Measurements from ENCODE around the gene ATN1. TPM values are rescaled to one million over a fixed set of nuclear protein-coding genes. Genes with fewer than 3 reads are reported as not detected.

ATN1 gene
- total and polyA plus RNA-seq, 2 of the 4 experiments (the other 2 are of a cell fraction) = 3.4 to 58.7 TPM

DNA sequence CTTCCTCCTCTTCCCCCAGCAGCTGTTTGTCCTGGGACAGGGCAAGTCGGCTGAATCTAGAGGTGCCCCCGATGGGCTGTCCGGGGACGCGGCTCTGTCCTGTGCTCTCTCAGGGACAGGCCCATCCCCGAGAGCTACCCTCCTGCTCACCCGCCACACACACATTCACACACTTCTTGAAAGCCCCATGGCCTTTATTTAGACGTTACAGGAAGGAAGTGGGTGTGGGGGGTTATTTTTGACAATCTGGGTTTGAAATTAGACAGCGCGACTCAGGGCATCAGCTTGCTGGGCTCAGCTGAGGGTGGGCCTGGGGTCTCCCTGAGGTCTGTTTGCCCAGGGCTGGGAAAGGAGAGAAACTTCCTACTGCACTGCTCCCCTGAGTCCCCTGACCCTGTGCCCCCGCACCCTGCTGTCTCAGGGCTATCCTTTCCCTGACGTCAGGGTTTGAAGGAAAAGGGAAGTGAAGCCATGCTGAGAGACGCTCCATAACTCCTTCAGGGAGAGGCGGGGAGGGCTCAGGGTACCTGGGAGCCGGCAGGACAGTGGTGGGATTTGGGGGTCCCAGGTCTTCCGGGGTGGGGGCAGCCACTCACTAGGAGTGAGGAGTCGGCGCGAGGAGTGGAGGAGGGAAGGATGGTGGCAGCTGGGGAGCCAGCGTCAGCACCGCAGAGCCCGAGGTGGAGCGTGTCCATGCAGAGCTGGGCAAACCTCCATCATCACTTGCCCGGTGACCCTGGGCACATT lies 31.5 kb downstream of the ATN1 start:
- no peak for ATAC-seq (ENCODE audit: low read depth)
- Histone ChIP-seq H3K9me1 (ENCODE audit: insufficient read depth, low read length) (no peaks in the 10 kb centered on the region), H3K56ac (ENCODE audit: extremely low read depth, insufficient read depth, low read length) (no peak overlapping the region), H2AK5ac (ENCODE audit: low read depth, low read length) (no peak overlapping the region), H4K20me1 (ENCODE audit: insufficient read depth, low read length) (no peaks in the 10 kb centered on the region), H3K14ac (replicated peaks; ENCODE audit: low read depth, low read length) (no peak overlapping the region), H3K4me1 (ENCODE audit: control insufficient read depth, insufficient read depth, low read length) (peaks cover 5% of the 10 kb centered on the region; the same call in 1 of the 2 replicates), H3K4me3 (ENCODE audit: insufficient read depth, low read depth, low read length) (no peak overlapping the region), H3K27me3 (ENCODE audit: control insufficient read depth, insufficient read depth, low read length) (no peaks in the 10 kb centered on the region), H3K9ac (ENCODE audit: low read depth, low read length) (no peak overlapping the region), H4K91ac (ENCODE audit: insufficient read depth, low read depth, low read length) (no peak overlapping the region), H4K5ac (ENCODE audit: low read depth, low read length) (no peak overlapping the region), H3K4me2 (ENCODE audit: low read depth, low read length) (no peak overlapping the region), H3K23ac (ENCODE audit: low read depth, low read length) (no peak overlapping the region), H3K18ac (ENCODE audit: low read depth, low read length) (no peak overlapping the region), H2AK9ac (replicated peaks; ENCODE audit: low read depth, low read length, poor library complexity) (peak overlapping the region; percentile 55), H3K27ac (ENCODE audit: insufficient read depth, low read length) (no peak overlapping the region), H3K36me3 (ENCODE audit: control insufficient read depth, insufficient read depth, low read length) (no peaks in the 10 kb centered on the region; the same call in 1 of the 2 replicates), H2AFZ (replicated peaks; ENCODE audit: low read length, poor library complexity) (peak overlapping the region; percentile 51), H2BK120ac (ENCODE audit: low read depth, low read length) (no peak overlapping the region), H3K4ac (ENCODE audit: low read depth, low read length) (no peak overlapping the region), H2BK20ac (ENCODE audit: low read depth, low read length) (no peak overlapping the region), H3K9me3 (ENCODE audit: control insufficient read depth, insufficient read depth, low read length) (no peaks in the 10 kb centered on the region), H2BK5ac (ENCODE audit: low read depth, low read length, poor library complexity, severe bottlenecking) (no peak overlapping the region), H4K8ac (ENCODE audit: low read depth in 2 of 2, low read length in 2 of 2) (no peak overlapping the region), H3K79me1 (ENCODE audit: low read depth in 1 of 2, low read length in 2 of 2) (no peaks in the 10 kb centered on the region), H2BK15ac (ENCODE audit: low read depth, low read length) (no peak overlapping the region)
- TF ChIP-seq CHD1 (IDR thresholded peaks at IDR 0.05; ENCODE audit: low read depth, low read length) (no peak), POLR2A (IDR thresholded peaks at IDR 0.05; ENCODE audit: low read depth, low read length) (no peak), RCOR1 (IDR thresholded peaks at IDR 0.05; ENCODE audit: insufficient replicate concordance, low read length) (no peak), RFX5 (IDR thresholded peaks at IDR 0.05; ENCODE audit: low read depth, low read length) (no peak), FOS (IDR thresholded peaks at IDR 0.05; ENCODE audit: low read depth, low read length) (no peak), MAFK (IDR thresholded peaks at IDR 0.05; ENCODE audit: low read depth, low read length) (no peak), BHLHE40 (IDR thresholded peaks at IDR 0.05; ENCODE audit: low read depth, low read length) (no peak), NFE2L2 (IDR thresholded peaks at IDR 0.05; ENCODE audit: low read depth, low read length) (no peak), MXI1 (IDR thresholded peaks at IDR 0.05; ENCODE audit: borderline replicate concordance, low read depth, low read length) (no peak)
- TF ChIP-seq, protein P1, sequence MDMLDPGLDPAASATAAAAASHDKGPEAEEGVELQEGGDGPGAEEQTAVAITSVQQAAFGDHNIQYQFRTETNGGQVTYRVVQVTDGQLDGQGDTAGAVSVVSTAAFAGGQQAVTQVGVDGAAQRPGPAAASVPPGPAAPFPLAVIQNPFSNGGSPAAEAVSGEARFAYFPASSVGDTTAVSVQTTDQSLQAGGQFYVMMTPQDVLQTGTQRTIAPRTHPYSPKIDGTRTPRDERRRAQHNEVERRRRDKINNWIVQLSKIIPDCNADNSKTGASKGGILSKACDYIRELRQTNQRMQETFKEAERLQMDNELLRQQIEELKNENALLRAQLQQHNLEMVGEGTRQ (IDR thresholded peaks at IDR 0.05; ENCODE audit: low read depth, low read length) = no peak
- TF ChIP-seq, protein P2, sequence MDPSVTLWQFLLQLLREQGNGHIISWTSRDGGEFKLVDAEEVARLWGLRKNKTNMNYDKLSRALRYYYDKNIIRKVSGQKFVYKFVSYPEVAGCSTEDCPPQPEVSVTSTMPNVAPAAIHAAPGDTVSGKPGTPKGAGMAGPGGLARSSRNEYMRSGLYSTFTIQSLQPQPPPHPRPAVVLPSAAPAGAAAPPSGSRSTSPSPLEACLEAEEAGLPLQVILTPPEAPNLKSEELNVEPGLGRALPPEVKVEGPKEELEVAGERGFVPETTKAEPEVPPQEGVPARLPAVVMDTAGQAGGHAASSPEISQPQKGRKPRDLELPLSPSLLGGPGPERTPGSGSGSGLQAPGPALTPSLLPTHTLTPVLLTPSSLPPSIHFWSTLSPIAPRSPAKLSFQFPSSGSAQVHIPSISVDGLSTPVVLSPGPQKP (IDR thresholded peaks at IDR 0.05; ENCODE audit: borderline replicate concordance, low read depth, low read length) = no peak
- TF ChIP-seq, protein P3, sequence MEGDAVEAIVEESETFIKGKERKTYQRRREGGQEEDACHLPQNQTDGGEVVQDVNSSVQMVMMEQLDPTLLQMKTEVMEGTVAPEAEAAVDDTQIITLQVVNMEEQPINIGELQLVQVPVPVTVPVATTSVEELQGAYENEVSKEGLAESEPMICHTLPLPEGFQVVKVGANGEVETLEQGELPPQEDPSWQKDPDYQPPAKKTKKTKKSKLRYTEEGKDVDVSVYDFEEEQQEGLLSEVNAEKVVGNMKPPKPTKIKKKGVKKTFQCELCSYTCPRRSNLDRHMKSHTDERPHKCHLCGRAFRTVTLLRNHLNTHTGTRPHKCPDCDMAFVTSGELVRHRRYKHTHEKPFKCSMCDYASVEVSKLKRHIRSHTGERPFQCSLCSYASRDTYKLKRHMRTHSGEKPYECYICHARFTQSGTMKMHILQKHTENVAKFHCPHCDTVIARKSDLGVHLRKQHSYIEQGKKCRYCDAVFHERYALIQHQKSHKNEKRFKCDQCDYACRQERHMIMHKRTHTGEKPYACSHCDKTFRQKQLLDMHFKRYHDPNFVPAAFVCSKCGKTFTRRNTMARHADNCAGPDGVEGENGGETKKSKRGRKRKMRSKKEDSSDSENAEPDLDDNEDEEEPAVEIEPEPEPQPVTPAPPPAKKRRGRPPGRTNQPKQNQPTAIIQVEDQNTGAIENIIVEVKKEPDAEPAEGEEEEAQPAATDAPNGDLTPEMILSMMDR (conservative IDR thresholded peaks at IDR 0.05; ENCODE audit: low read depth, low read length) = no peak
- POLR2A ChIA-PET (ENCODE audit: unreplicated experiment) = no interaction called here
- CTCF ChIA-PET = no interaction called here
- WGBS, 2 experiments (ENCODE audit: extremely low coverage in 2 of 2, insufficient read length in 1 of 2) = 63% methylated on average over 2 of the region's 24 CpGs; no CpG with 5 or more reads in 1 of the 2 experiments
- dilution Hi-C loops (cut with HindIII; ENCODE audit: low sequenced_read_pairs, unreplicated experiment) (no loop called here), intact Hi-C loops (cut with micrococcal nuclease) (no loop called here), in situ Hi-C loops (cut with MboI; ENCODE audit: low sequenced_read_pairs) (no loop called here)
- BruUV-seq (replicated peaks) = no TSS peak
- no peak for DNase-seq

Data from IMR-90 (cell line).